ENCODE measurements around the gene FLAD1. TPM values are rescaled to one million over a fixed set of nuclear protein-coding genes. Genes with fewer than 3 reads are reported as not detected.

Gene FLAD1
- total and polyA plus RNA-seq, 2 donors (not counting 3 experiments of a cell fraction or from before 2014, with no cell fraction given) = 42.2 to 59.1 TPM

GRCh38 chr1:154990276-154990675 is 7.1 kb downstream of the FLAD1 start:
- H2AFZ ChIP-seq (ENCODE audit: low read depth, low read length) = no peak overlapping the region
- POLR2A ChIA-PET = no interaction called here

More at GRCh38 chr1:154990276-154990675, 7.1 kb downstream of the FLAD1 start:
- BruUV-seq (replicated peaks) = no TSS peak
- no peak overlapping the region for H3K27ac ChIP-seq (ENCODE audit: insufficient read depth, low read depth, low read length)
- H3K9me3 ChIP-seq (replicated peaks; ENCODE audit: control insufficient read depth, insufficient read depth, low read length) = no peaks in the 10 kb centered on the region
- no peak overlapping the region for H3K4me3 ChIP-seq (replicated peaks in 1 of 3; ENCODE audit: insufficient read depth in 1 of 3, low read depth in 1 of 3, low read length in 3 of 3)
- intact Hi-C loops (cut with micrococcal nuclease) (no loop called here), dilution Hi-C loops (cut with MboI; ENCODE audit: extremely low pct_ligation_motif_present, low sequenced_read_pairs) (no loop called here)
- DNase-seq (ENCODE audit: low read depth, low spot score) (no peak), FAIRE-seq (no peak)
- H3K9ac ChIP-seq (replicated peaks; ENCODE audit: extremely low read depth, insufficient read depth, low read length) = no peak overlapping the region
- H3K9me1 ChIP-seq (replicated peaks; ENCODE audit: control insufficient read depth, extremely low read depth, insufficient read depth, low read length) = no peaks in the 10 kb centered on the region
- peaks cover 6% of the 10 kb centered on the region for H3K79me2 ChIP-seq (ENCODE audit: control insufficient read depth, insufficient read depth, low read length)
- no peaks in the 10 kb centered on the region for H4K20me1 ChIP-seq (replicated peaks; ENCODE audit: control insufficient read depth, extremely low read depth, insufficient read depth, low read length)
- no peak overlapping the region for H3K4me2 ChIP-seq (ENCODE audit: insufficient read depth, low read length)
- peaks cover 2% of the 10 kb centered on the region for H3K4me1 ChIP-seq (ENCODE audit: control insufficient read depth, extremely low read depth, insufficient read depth, low read length)
- H3K27me3 ChIP-seq (ENCODE audit: control insufficient read depth in 2 of 2, insufficient read depth in 2 of 2, low read length in 2 of 2) = no peaks in the 10 kb centered on the region
- TF ChIP-seq EZH2 (IDR thresholded peaks at IDR 0.05; ENCODE audit: borderline replicate concordance, low read depth, low read length, severe bottlenecking) (no peak), POLR2AphosphoS5 (IDR thresholded peaks at IDR 0.05; ENCODE audit: insufficient read depth, low read depth, low read length) (no peak), POLR2A (IDR thresholded peaks at IDR 0.05; ENCODE audit: low read depth, low read length) (no peak), MYC (IDR thresholded peaks at IDR 0.05; ENCODE audit: low read depth, low read length) (no peak), FOS (IDR thresholded peaks at IDR 0.05; ENCODE audit: borderline replicate concordance, insufficient read depth, low read length) (no peak), GATA2 (IDR thresholded peaks at IDR 0.05; ENCODE audit: insufficient read depth, insufficient read length, low read depth, low read length) (no peak), MAX (IDR thresholded peaks at IDR 0.05; ENCODE audit: insufficient read depth, insufficient read length) (no peak), JUN (IDR thresholded peaks at IDR 0.05; ENCODE audit: borderline replicate concordance, insufficient read depth, insufficient read length, low read depth) (no peak), CTCF (IDR thresholded peaks at IDR 0.05; ENCODE audit: extremely low read depth in 1 of 2, insufficient read depth in 1 of 2, low read depth in 1 of 2, low read length in 2 of 2) (no peak)
- peaks cover 3 to 24% of the 10 kb centered on the region in 2 experiments for H3K36me3 ChIP-seq (ENCODE audit: control insufficient read depth in 2 of 2, extremely low read depth in 1 of 2, insufficient read depth in 2 of 2, low read length in 2 of 2)
- CTCF ChIA-PET = interaction anchor here (1.0 to 1.1 kb wide), 2 partner anchors 9 to 27 kb away, joined by 3 read pairs; no protein-coding TSS in a partner anchor
